ENCODE measurements around the gene GPC6.

GPC6 gene

GRCh38 chr13:94280349-94280748, 1053.7 kb downstream of the GPC6 start:
- CTCF ChIA-PET: no interaction called here
- POLR2A ChIA-PET: no interaction called here
- TF ChIP-seq NFRKB (IDR thresholded peaks at IDR 0.05) (no peak), BHLHE40 (IDR thresholded peaks at IDR 0.05; ENCODE audit: borderline replicate concordance) (no peak), ARNT (IDR thresholded peaks at IDR 0.05) (no peak), CTBP1 (IDR thresholded peaks at IDR 0.05; ENCODE audit: borderline replicate concordance) (no peak), LEF1 (IDR thresholded peaks at IDR 0.05; ENCODE audit: borderline replicate concordance) (no peak), FOXK2 (IDR thresholded peaks at IDR 0.05) (no peak), PKNOX1 (IDR thresholded peaks at IDR 0.05) (no peak), ELF4 (IDR thresholded peaks at IDR 0.05) (no peak), HDGF (IDR thresholded peaks at IDR 0.05; ENCODE audit: borderline replicate concordance) (no peak), L3MBTL2 (conservative IDR thresholded peaks at IDR 0.05) (no peak), SP1 (IDR thresholded peaks at IDR 0.05) (no peak)
- DNase-seq (ENCODE audit: extremely low spot score): no peak

GRCh38 chr13:94280845-94281244, 1054.2 kb downstream of the GPC6 start:
- CTCF ChIA-PET: no interaction called here
- DNase-seq (ENCODE audit: extremely low spot score): no peak
- no peak for TF ChIP-seq LEF1 (IDR thresholded peaks at IDR 0.05; ENCODE audit: borderline replicate concordance)
- no peak for TF ChIP-seq SUZ12 (IDR thresholded peaks at IDR 0.05)
- no peak for TF ChIP-seq TARDBP (IDR thresholded peaks at IDR 0.05)
- TF ChIP-seq PKNOX1 (IDR thresholded peaks at IDR 0.05): no peak
- TF ChIP-seq BHLHE40 (IDR thresholded peaks at IDR 0.05; ENCODE audit: borderline replicate concordance): no peak
- no peak for TF ChIP-seq FOXA1 (IDR thresholded peaks at IDR 0.05)
- no peak for TF ChIP-seq CTBP1 (IDR thresholded peaks at IDR 0.05; ENCODE audit: borderline replicate concordance)
- TF ChIP-seq SP1 (IDR thresholded peaks at IDR 0.05): no peak
- TF ChIP-seq ARNT (IDR thresholded peaks at IDR 0.05): no peak
- TF ChIP-seq FOXM1 (IDR thresholded peaks at IDR 0.05; ENCODE audit: borderline replicate concordance): no peak
- no peak for TF ChIP-seq ELF4 (IDR thresholded peaks at IDR 0.05)
- no peak for TF ChIP-seq HDGF (IDR thresholded peaks at IDR 0.05; ENCODE audit: borderline replicate concordance)
- TF ChIP-seq ZNF384 (IDR thresholded peaks at IDR 0.05): no peak
- POLR2A ChIA-PET: no interaction called here

- CTCF ChIA-PET: no interaction called here
Measured at GRCh38 chr13:94286581-94286980, 1060.0 kb downstream of the GPC6 start.

GRCh38 chr13:94291631-94292322, 1065.2 kb downstream of the GPC6 start:
- DNase-seq (ENCODE audit: extremely low spot score): no peak
- TF ChIP-seq ARNT (IDR thresholded peaks at IDR 0.05) (no peak), BHLHE40 (IDR thresholded peaks at IDR 0.05; ENCODE audit: borderline replicate concordance) (no peak), PKNOX1 (IDR thresholded peaks at IDR 0.05) (no peak), LEF1 (IDR thresholded peaks at IDR 0.05; ENCODE audit: borderline replicate concordance) (no peak), HDGF (IDR thresholded peaks at IDR 0.05; ENCODE audit: borderline replicate concordance) (no peak), TARDBP (IDR thresholded peaks at IDR 0.05) (no peak), CTBP1 (IDR thresholded peaks at IDR 0.05; ENCODE audit: borderline replicate concordance) (no peak), NFRKB (IDR thresholded peaks at IDR 0.05) (no peak), FOXA1 (IDR thresholded peaks at IDR 0.05) (no peak), SP1 (IDR thresholded peaks at IDR 0.05) (no peak), L3MBTL2 (conservative IDR thresholded peaks at IDR 0.05) (no peak), FOXK2 (IDR thresholded peaks at IDR 0.05) (no peak), ZNF384 (IDR thresholded peaks at IDR 0.05) (no peak), ELF4 (IDR thresholded peaks at IDR 0.05) (no peak), FOXM1 (IDR thresholded peaks at IDR 0.05; ENCODE audit: borderline replicate concordance) (no peak), SUZ12 (IDR thresholded peaks at IDR 0.05) (no peak)
- ChIA-PET POLR2A (interaction anchor here (1.2 kb wide), 1 partner anchor 14 kb away, joined by 3 read pairs; no protein-coding TSS in a partner anchor), CTCF (no interaction called here)

More at GRCh38 chr13:94286581-94286980, 1060.0 kb downstream of the GPC6 start:
- no peak for DNase-seq (ENCODE audit: extremely low spot score)
- POLR2A ChIA-PET: no interaction called here
- TF ChIP-seq FOXM1 (IDR thresholded peaks at IDR 0.05; ENCODE audit: borderline replicate concordance): no peak
- no peak for TF ChIP-seq LEF1 (IDR thresholded peaks at IDR 0.05; ENCODE audit: borderline replicate concordance)
- TF ChIP-seq FOXK2 (IDR thresholded peaks at IDR 0.05): no peak

GRCh38 chr13:94292323-94292640, 1065.7 kb downstream of the GPC6 start:
- DNase-seq (ENCODE audit: extremely low spot score): no peak
- ChIA-PET POLR2A (no interaction called here), CTCF (no interaction called here)
- TF ChIP-seq FOXA1 (IDR thresholded peaks at IDR 0.05) (no peak), ARNT (IDR thresholded peaks at IDR 0.05) (no peak), ZNF384 (IDR thresholded peaks at IDR 0.05) (no peak), CTBP1 (IDR thresholded peaks at IDR 0.05; ENCODE audit: borderline replicate concordance) (no peak), LEF1 (IDR thresholded peaks at IDR 0.05; ENCODE audit: borderline replicate concordance) (no peak), FOXK2 (IDR thresholded peaks at IDR 0.05) (no peak), SP1 (IDR thresholded peaks at IDR 0.05) (no peak), HDGF (IDR thresholded peaks at IDR 0.05; ENCODE audit: borderline replicate concordance) (no peak), BHLHE40 (IDR thresholded peaks at IDR 0.05; ENCODE audit: borderline replicate concordance) (no peak), PKNOX1 (IDR thresholded peaks at IDR 0.05) (no peak), FOXM1 (IDR thresholded peaks at IDR 0.05; ENCODE audit: borderline replicate concordance) (no peak), NFRKB (IDR thresholded peaks at IDR 0.05) (no peak), ELF4 (IDR thresholded peaks at IDR 0.05) (no peak), L3MBTL2 (conservative IDR thresholded peaks at IDR 0.05) (no peak), TARDBP (IDR thresholded peaks at IDR 0.05) (no peak), SUZ12 (IDR thresholded peaks at IDR 0.05) (no peak)
